Kidney epithelial cell (primary cell): ENCODE data around the gene DLEC1. TPM values are rescaled to one million over a fixed set of nuclear protein-coding genes. Genes with fewer than 3 reads are reported as not detected.

ENCODE experiments used
- DNase-seq: peaks from one replicate; pipeline ENCODE4 v3.0.0-alpha.2; 2010; ENCODE audit warnings: low read depth
- H3K27me3 ChIP-seq: 2 replicates; pipeline ENCODE4 v1.6.0; 2011; ENCODE audit warnings: low read length; ENCODE audit not compliant: control insufficient read depth, insufficient read depth
- H3K36me3 ChIP-seq: 2 replicates; pipeline ENCODE4 v1.5.1; 2011; ENCODE audit warnings: low read length; ENCODE audit not compliant: control insufficient read depth, insufficient read depth
- H3K4me3 ChIP-seq: 2 replicates; pipeline ENCODE4 v1.5.1; 2011; ENCODE audit warnings: low read depth, mild to moderate bottlenecking, control low read depth, low read length
- CTCF ChIP-seq: IDR thresholded peaks from 2 replicates; pipeline ENCODE4 v1.5.1; 2011; ENCODE audit warnings: mild to moderate bottlenecking, moderate library complexity, low read length, control low read depth, inconsistent platforms; ENCODE audit not compliant: insufficient read depth, poor library complexity, severe bottlenecking
- total RNA-seq: library from RNA; depleted of rRNA; stranded (reverse); fragments of >200 nt; gene quantifications from 2 replicates; pipeline ENCODE4 v1.2.3, GENCODE V29; 2015

DLEC1 gene
- total RNA-seq, 1 donor from 2014 or later, result 0.17 TPM

GRCh38 chr3:38007754-38008090 is 31.3 kb upstream of the DLEC1 start:
- TF ChIP-seq CTCF, result no peak
- Histone ChIP-seq H3K36me3 (no peaks in the 10 kb centered on the region), H3K27me3 (no peaks in the 10 kb centered on the region), H3K4me3 (no peak overlapping the region)
- DNase-seq, result no peak

DNA sequence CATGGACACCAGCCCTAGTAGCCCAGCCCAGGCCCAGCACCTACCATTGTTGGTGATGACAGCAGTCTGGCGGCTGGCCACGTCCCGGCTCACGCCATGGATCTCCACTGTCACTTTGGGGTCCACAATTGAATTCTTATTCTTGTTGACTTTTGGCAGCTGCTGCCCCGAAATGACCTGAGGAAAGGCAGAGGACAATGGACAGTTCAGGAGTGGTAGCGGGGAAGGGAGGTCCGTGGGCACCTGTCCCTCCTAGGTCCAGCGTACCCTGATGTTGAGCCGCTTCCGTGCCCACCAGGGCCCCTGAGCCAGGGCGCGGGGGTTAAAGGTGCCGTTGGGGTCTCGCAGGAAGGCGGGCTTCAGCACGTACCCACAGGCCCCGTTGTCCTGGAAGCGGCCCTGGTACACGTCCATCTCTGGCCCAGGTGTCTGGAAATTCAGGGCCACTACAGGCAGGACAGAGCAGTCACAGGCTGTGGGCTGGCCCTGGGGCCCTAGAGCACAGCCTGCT is 30.8 kb upstream of the DLEC1 start:
- no peaks in the 10 kb centered on the region for H3K36me3 ChIP-seq
- no peak for DNase-seq
- H3K4me3 ChIP-seq, result no peak overlapping the region
- TF ChIP-seq CTCF, result no peak
- H3K27me3 ChIP-seq, result no peaks in the 10 kb centered on the region

DNA sequence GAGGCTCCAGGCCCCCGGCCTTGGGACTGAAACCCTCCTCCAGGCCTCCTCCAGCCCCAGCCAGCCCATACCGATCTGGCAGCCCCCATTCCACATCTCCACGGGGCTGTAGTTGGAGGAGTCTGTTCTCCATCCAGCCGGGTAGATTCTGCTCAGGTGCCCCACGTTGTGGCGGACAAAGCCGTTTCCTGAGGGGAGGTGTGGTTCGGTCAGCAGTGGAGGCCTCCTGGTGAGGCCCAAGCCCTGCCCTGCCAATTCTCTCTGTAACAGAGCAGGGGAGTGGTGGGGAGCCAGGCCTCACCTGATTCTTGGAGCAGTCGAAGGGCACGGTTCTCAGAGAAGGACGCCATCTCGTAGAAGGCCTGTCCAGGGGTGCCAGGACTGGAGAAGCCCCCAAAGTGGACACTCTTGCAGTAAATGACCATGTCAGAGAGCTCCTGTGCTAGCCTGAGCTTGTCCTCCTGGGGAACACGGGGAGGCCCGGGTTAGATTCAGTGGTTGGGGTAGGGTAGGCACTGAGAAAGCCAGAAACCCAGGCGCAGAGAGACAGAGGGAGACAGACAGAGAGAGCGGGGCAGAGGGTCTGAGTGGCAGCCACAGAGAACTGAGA is 29.9 kb upstream of the DLEC1 start:
- H3K27me3 ChIP-seq, result no peaks in the 10 kb centered on the region
- no peak overlapping the region for H3K4me3 ChIP-seq
- DNase-seq, result no peak
- TF ChIP-seq CTCF, result no peak
- no peaks in the 10 kb centered on the region for H3K36me3 ChIP-seq

DNA sequence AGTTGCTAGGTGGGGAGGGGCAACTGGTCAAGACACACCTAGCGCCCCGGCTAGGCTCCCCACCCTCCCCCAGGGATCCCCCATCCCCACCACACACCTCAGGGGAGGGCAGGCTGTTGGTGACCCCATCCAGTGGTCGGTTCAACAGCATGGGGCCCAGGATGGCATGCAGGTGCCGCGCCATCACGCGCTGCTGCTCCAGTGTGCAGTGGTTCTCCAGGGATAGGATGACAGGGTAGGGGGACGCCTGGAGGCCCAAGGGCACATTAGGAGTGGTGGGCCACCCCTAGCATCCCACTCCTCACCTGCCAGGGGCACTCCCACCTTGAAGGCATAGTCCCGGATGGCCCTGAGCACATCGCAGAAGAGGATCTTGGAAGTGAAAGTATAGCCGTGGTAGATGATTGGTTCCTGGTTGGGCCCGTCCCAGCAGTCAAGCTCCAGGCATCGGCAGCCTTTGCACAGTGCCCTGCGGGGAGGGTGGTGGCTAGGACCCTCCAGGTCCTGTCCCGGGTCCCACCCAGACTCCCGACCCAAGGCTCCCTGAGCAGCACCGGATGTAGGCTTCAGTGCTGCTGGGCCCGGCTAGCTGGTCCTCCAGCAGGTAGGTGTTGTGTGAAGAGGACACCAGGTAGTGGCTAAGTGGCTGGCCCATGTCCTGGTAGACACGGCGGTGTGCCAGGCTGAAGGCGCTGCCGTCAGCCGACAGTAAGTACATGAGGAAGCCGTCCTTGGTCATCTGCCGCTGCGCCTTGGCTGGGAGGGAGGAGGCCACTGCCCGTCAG is 29.0 kb upstream of the DLEC1 start:
- no peak for DNase-seq
- H3K4me3 ChIP-seq, result no peak overlapping the region
- no peaks in the 10 kb centered on the region for H3K27me3 ChIP-seq
- no peaks in the 10 kb centered on the region for H3K36me3 ChIP-seq
- no peak for TF ChIP-seq CTCF

- DNase-seq, result no peak
- no peak for TF ChIP-seq CTCF
- no peak overlapping the region for H3K4me3 ChIP-seq
- H3K36me3 ChIP-seq, result no peaks in the 10 kb centered on the region
- no peaks in the 10 kb centered on the region for H3K27me3 ChIP-seq
These were observed 27.9 kb upstream of the DLEC1 start for GRCh38 chr3:38011111-38011510.

DNA sequence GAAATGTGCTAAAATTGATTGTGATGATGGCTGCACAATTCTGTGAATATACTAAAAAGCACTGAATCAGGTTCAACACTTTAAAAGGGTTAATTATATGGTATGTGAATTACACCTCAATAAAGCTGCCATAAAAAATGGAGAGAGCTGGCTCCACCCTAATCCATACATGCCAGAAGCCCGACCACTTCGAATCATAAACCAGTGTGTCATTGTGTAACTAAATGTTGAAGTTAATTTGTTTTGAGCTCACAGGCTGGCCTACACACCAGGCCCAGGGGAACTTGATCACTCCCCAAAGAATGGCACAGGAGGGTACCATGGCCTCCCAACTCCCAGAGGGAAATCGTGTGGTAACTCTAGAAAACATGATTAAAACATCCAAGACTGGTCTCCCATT is 23.5 kb upstream of the DLEC1 start:
- Histone ChIP-seq H3K4me3 (no peak overlapping the region), H3K27me3 (no peaks in the 10 kb centered on the region), H3K36me3 (no peaks in the 10 kb centered on the region)
- DNase-seq, result no peak
- TF ChIP-seq CTCF, result no peak
